Activated naive CD4-positive, alpha-beta T cell treated with anti-CD3 and anti-CD28 coated beads, Interleukin-2, amount 10 ng/mL, durations not matched to agents 7 days and 5 days (primary cell): ENCODE measurements around the gene OSBPL6.
"Not testable (repeated sequence)": the region's sequence is repeated elsewhere in the genome, so short reads cannot be mapped to it uniquely, and the experiment has no call there.

Experiments
- CTCF ChIA-PET: fragments of 350-600 bp; sonication (Branson Sonifier 250); formaldehyde crosslinking; loops from one replicate; lab custom pipeline; 2021; ENCODE audit warnings: antibody characterized with exemption; lab: Charles Lee
- DNase-seq: peaks from one replicate; pipeline ENCODE4 v3.0.0-alpha.2; 2020
- H3K27ac Mint-ChIP-seq: one replicate; pipeline ENCODE4 v1.8.0; 2021; ENCODE audit warnings: mild to moderate bottlenecking, moderate library complexity, mixed read lengths
- H3K27me3 Mint-ChIP-seq: one replicate; pipeline ENCODE4 v1.8.0; 2021; ENCODE audit warnings: mild to moderate bottlenecking, mixed read lengths
- H3K36me3 Mint-ChIP-seq: one replicate; pipeline ENCODE4 v1.8.0; 2021; ENCODE audit warnings: mixed read lengths
- H3K4me1 Mint-ChIP-seq: one replicate; pipeline ENCODE4 v1.8.0; 2021; ENCODE audit warnings: mixed read lengths
- H3K4me3 Mint-ChIP-seq: one replicate; pipeline ENCODE4 v1.8.0; 2021; ENCODE audit warnings: mild to moderate bottlenecking, moderate library complexity, mixed read lengths
- H3K9me3 Mint-ChIP-seq: one replicate; pipeline ENCODE4 v1.8.0; 2021; ENCODE audit warnings: mixed read lengths

Gene OSBPL6

GRCh38 chr2:178418426-178418825 is 224.1 kb downstream of the OSBPL6 start:
- peaks cover 29% of the 10 kb centered on the region for H3K4me1 Mint-ChIP-seq
- CTCF ChIA-PET = interaction anchor here (1.2 to 8.3 kb wide), 10 partner anchors 10 to 306 kb away, joined by 4 to 157 read pairs (median 5); partner anchors contain the start of gene RBM45
- DNase-seq = no peak
- no peaks in the 10 kb centered on the region for H3K36me3 Mint-ChIP-seq
- H3K4me3 Mint-ChIP-seq = no peak overlapping the region
- H3K9me3 Mint-ChIP-seq = no peaks in the 10 kb centered on the region
- H3K27me3 Mint-ChIP-seq = no peaks in the 10 kb centered on the region
- no peak overlapping the region for H3K27ac Mint-ChIP-seq

GRCh38 chr2:178419123-178419522 is 224.8 kb downstream of the OSBPL6 start:
- CTCF ChIA-PET = interaction anchor here (1.2 to 8.3 kb wide), 12 partner anchors 9 to 307 kb away, joined by 3 to 157 read pairs (median 4); partner anchors contain the start of gene RBM45
- Mint-ChIP-seq H3K36me3 (no peaks in the 10 kb centered on the region), H3K27ac (no peak overlapping the region), H3K4me1 (peaks cover 24% of the 10 kb centered on the region), H3K4me3 (no peak overlapping the region), H3K27me3 (no peaks in the 10 kb centered on the region), H3K9me3 (no peaks in the 10 kb centered on the region)
- DNase-seq = no peak

- CTCF ChIA-PET = interaction anchor here (0.9 to 8.3 kb wide), 3 partner anchors 15 to 116 kb away, joined by 3 to 157 read pairs (median 6); no protein-coding TSS in a partner anchor
- DNase-seq = no peak
- Mint-ChIP-seq H3K4me3 (no peak overlapping the region), H3K27me3 (no peaks in the 10 kb centered on the region), H3K27ac (no peak overlapping the region), H3K4me1 (peaks cover 14% of the 10 kb centered on the region), H3K36me3 (peaks cover 4% of the 10 kb centered on the region), H3K9me3 (no peaks in the 10 kb centered on the region)
These were observed 226.2 kb downstream of the OSBPL6 start for GRCh38 chr2:178420463-178420999.

- Mint-ChIP-seq H3K4me3 (no peak overlapping the region), H3K4me1 (peaks cover 7% of the 10 kb centered on the region), H3K27ac (no peak overlapping the region), H3K27me3 (no peaks in the 10 kb centered on the region), H3K36me3 (peaks cover 17% of the 10 kb centered on the region), H3K9me3 (peaks cover 3% of the 10 kb centered on the region)
- CTCF ChIA-PET = no interaction called here
- no peak for DNase-seq
These were observed 227.8 kb downstream of the OSBPL6 start for GRCh38 chr2:178422097-178422496.

- H3K36me3 Mint-ChIP-seq = peaks cover 31% of the 10 kb centered on the region
- H3K9me3 Mint-ChIP-seq, H3K4me3 Mint-ChIP-seq, H3K27ac Mint-ChIP-seq, DNase-seq, H3K27me3 Mint-ChIP-seq, H3K4me1 Mint-ChIP-seq: not testable (repeated sequence)
- CTCF ChIA-PET = interaction anchor here (1.8 kb wide), 1 partner anchor 9 kb away, joined by 5 read pairs; no protein-coding TSS in a partner anchor
These were observed 229.4 kb downstream of the OSBPL6 start for GRCh38 chr2:178423746-178424145.

GRCh38 chr2:178425255-178425827 is 231.0 kb downstream of the OSBPL6 start:
- CTCF ChIA-PET = interaction anchor here (1.3 kb wide), 1 partner anchor 11 kb away, joined by 6 read pairs; no protein-coding TSS in a partner anchor
- H3K9me3 Mint-ChIP-seq = peaks cover 3% of the 10 kb centered on the region
- H3K4me1 Mint-ChIP-seq = peaks cover 4% of the 10 kb centered on the region
- no peaks in the 10 kb centered on the region for H3K27me3 Mint-ChIP-seq
- H3K36me3 Mint-ChIP-seq = peaks cover 44% of the 10 kb centered on the region
- H3K4me3 Mint-ChIP-seq = no peak overlapping the region
- no peak for DNase-seq
- H3K27ac Mint-ChIP-seq = no peak overlapping the region

GRCh38 chr2:178426388-178426787 is 232.1 kb downstream of the OSBPL6 start:
- Mint-ChIP-seq H3K4me3 (no peak overlapping the region), H3K4me1 (no peaks in the 10 kb centered on the region), H3K36me3 (peaks cover 53% of the 10 kb centered on the region), H3K9me3 (peaks cover 3% of the 10 kb centered on the region), H3K27me3 (no peaks in the 10 kb centered on the region), H3K27ac (no peak overlapping the region)
- CTCF ChIA-PET = no interaction called here
- no peak for DNase-seq

- no peak for DNase-seq
- CTCF ChIA-PET = interaction anchor here (1.3 to 2.9 kb wide), 3 partner anchors 8 to 23 kb away, joined by 3 to 7 read pairs (median 6); no protein-coding TSS in a partner anchor
- Mint-ChIP-seq H3K4me1 (no peaks in the 10 kb centered on the region), H3K27me3 (no peaks in the 10 kb centered on the region), H3K9me3 (peaks cover 3% of the 10 kb centered on the region), H3K27ac (no peak overlapping the region), H3K4me3 (no peak overlapping the region), H3K36me3 (peaks cover 60% of the 10 kb centered on the region)
These were observed 233.1 kb downstream of the OSBPL6 start for GRCh38 chr2:178427458-178427857.

- CTCF ChIA-PET = interaction anchor here (1.3 to 2.9 kb wide), 3 partner anchors 9 to 24 kb away, joined by 3 to 7 read pairs (median 6); no protein-coding TSS in a partner anchor
- peaks cover 66% of the 10 kb centered on the region for H3K36me3 Mint-ChIP-seq
- H3K4me1 Mint-ChIP-seq = no peaks in the 10 kb centered on the region
- DNase-seq = no peak
- no peak overlapping the region for H3K27ac Mint-ChIP-seq
- H3K9me3 Mint-ChIP-seq = peaks cover 3% of the 10 kb centered on the region
- no peaks in the 10 kb centered on the region for H3K27me3 Mint-ChIP-seq
- no peak overlapping the region for H3K4me3 Mint-ChIP-seq
These were observed 234.1 kb downstream of the OSBPL6 start for GRCh38 chr2:178428396-178428806.

GRCh38 chr2:178429336-178429735 is 235.0 kb downstream of the OSBPL6 start:
- DNase-seq = no peak
- Mint-ChIP-seq H3K27ac (no peak overlapping the region), H3K4me3 (no peak overlapping the region), H3K36me3 (peaks cover 69% of the 10 kb centered on the region), H3K9me3 (peaks cover 3% of the 10 kb centered on the region), H3K4me1 (no peaks in the 10 kb centered on the region), H3K27me3 (no peaks in the 10 kb centered on the region)
- CTCF ChIA-PET = interaction anchor here (1.8 to 2.9 kb wide), 2 partner anchors 10 to 14 kb away, joined by 6 to 7 read pairs; no protein-coding TSS in a partner anchor

- Mint-ChIP-seq H3K9me3 (no peaks in the 10 kb centered on the region), H3K27ac (no peak overlapping the region), H3K4me1 (no peaks in the 10 kb centered on the region), H3K27me3 (no peaks in the 10 kb centered on the region), H3K36me3 (peaks cover 45% of the 10 kb centered on the region), H3K4me3 (no peak overlapping the region)
- no peak for DNase-seq
- CTCF ChIA-PET = interaction anchor here (1.1 kb wide), 1 partner anchor 22 kb away, joined by 3 read pairs; no protein-coding TSS in a partner anchor
These were observed 242.3 kb downstream of the OSBPL6 start for GRCh38 chr2:178436662-178437061.

- Mint-ChIP-seq H3K9me3 (no peaks in the 10 kb centered on the region), H3K27me3 (no peaks in the 10 kb centered on the region), H3K4me3 (no peak overlapping the region), H3K4me1 (no peaks in the 10 kb centered on the region), H3K27ac (no peak overlapping the region), H3K36me3 (peaks cover 41% of the 10 kb centered on the region)
- CTCF ChIA-PET = no interaction called here
- DNase-seq = no peak
These were observed 247.1 kb downstream of the OSBPL6 start for GRCh38 chr2:178441426-178441825.

GRCh38 chr2:178448968-178449661 is 254.8 kb downstream of the OSBPL6 start:
- no peak for DNase-seq
- CTCF ChIA-PET = interaction anchor here (0.8 to 1.3 kb wide), 2 partner anchors 34 to 338 kb away, joined by 4 to 7 read pairs; no protein-coding TSS in a partner anchor
- Mint-ChIP-seq H3K9me3 (no peaks in the 10 kb centered on the region), H3K36me3 (peaks cover 28% of the 10 kb centered on the region), H3K4me3 (peak overlapping the region; percentile 86), H3K27me3 (no peaks in the 10 kb centered on the region), H3K27ac (peak overlapping the region; percentile 93), H3K4me1 (peaks cover 31% of the 10 kb centered on the region)
